GM18520 (cell line): ENCODE measurements around the gene ERG.

ENCODE experiments used
- ATAC-seq: cut with Tn5 transposase; IDR thresholded peaks from one replicate; pipeline ENCODE4 v1.9.1; 2021; ENCODE audit not compliant: unreplicated experiment

The ERG gene

DNA sequence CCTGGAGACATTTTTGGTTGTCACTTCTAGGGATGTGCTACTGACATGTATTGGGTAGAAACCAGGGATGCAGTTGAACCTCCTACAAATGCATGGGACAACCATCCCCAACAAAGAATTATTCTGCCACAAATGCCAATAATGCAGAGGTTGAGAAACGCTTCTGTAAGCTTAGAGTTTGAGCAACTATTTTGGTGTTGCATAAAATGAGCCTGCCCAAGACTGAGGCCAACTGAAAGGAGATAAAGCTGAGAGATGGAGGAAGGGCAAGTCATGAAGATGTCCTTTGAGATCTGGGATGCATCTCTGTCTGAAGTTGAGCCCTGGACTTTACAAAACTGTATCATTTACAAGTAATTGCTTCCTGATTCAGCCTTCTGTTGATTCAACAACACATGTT, 134.6 kb downstream of the ERG start:
- no peak for ATAC-seq

GRCh38 chr21:38361324-38361723, 137.0 kb downstream of the ERG start:
- no peak for ATAC-seq

DNA sequence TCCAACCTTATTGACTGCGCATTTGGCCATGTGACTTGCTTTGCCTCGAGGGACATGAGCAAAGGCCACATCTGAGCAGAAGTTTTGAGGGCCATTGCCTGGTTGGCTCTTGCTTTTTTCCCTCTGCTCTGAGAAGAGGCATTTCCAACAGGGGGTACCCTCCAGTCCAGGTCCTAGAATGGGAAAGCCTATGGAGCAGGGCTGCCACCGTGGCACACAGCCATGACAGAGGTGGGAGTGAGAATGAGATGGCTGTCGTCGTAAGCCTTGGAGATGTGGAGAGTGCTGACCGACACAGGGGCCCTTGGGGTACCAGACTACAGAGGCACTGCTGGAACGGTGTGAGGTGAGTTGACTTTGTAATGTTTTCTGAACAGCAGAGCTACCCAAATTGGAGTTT, 138.4 kb downstream of the ERG start:
- ATAC-seq: no peak

- no peak for ATAC-seq
These were observed 139.2 kb downstream of the ERG start for GRCh38 chr21:38359090-38359489.

DNA sequence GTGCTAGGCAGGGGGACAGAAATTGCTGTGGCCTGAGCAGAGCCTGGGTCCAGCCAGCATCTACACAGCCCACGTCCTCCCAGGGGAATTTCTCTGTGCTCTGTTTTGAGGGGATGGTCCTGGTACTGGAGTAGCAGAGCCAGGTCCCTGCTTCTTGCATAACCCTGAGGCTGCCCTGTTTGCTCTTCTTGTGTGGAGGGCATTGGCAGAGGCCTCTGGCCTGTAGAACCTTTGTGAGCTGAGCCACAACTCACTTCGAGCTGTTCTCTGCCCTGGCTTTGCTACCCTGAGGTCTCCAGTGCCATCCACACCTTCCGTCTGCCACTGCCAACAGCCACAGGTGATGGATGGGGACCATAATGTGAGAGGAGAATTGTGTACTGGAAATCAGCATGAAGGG, 139.6 kb downstream of the ERG start:
- no peak for ATAC-seq

DNA sequence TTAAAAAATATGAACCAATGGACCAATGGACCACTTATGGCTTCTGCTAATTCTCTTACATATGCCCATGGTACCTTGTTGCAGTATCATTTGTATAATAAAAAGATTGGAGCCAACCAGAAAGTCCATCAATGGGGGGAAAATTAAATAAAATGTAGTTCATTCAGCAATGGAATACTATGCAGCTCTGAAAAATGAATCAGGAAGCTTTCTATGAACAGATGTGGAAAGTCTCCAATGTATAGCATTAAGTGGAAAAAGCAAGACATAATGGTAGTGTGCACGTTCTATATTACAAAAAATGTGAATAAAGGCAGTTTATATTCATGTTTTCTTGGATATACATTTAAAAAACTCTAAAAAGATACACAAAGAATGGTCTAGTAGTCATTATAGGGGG, 140.2 kb downstream of the ERG start:
- no peak for ATAC-seq

DNA sequence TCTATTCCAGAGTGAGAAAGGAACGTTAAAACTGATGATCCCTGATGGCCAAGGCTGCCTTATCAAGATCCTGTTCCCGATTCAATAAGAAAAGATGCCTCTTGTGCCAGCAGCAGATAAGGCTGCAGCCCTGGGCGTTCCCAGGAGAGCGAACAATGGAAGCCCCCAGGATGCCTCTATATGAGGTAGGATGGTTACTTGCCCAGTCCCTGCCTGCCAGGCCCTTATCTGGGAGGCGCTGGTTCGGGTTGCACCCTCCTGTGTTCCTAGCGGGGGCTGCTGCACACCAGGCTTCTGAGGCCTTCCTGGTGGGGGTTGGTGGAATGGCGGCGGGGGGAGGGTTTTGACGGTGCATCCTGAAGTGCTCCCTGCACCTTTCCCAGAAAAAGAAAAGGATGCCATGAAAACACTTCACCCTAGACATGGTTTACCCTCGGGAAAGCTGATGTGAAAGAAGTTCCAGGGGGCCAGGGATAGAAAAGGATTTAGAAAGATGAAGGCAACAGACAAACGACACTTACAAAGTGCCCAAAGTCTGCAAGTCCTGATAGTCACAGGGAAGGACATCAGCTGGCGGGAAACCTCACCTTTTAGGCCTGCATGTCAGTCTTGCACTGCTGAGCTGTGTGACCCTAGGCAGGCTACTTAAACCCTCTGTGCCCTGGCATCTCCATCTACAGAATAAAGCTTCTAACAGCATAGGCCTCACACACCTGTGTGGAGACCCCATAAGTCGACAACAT, 141.2 kb downstream of the ERG start:
- ATAC-seq: no peak

DNA sequence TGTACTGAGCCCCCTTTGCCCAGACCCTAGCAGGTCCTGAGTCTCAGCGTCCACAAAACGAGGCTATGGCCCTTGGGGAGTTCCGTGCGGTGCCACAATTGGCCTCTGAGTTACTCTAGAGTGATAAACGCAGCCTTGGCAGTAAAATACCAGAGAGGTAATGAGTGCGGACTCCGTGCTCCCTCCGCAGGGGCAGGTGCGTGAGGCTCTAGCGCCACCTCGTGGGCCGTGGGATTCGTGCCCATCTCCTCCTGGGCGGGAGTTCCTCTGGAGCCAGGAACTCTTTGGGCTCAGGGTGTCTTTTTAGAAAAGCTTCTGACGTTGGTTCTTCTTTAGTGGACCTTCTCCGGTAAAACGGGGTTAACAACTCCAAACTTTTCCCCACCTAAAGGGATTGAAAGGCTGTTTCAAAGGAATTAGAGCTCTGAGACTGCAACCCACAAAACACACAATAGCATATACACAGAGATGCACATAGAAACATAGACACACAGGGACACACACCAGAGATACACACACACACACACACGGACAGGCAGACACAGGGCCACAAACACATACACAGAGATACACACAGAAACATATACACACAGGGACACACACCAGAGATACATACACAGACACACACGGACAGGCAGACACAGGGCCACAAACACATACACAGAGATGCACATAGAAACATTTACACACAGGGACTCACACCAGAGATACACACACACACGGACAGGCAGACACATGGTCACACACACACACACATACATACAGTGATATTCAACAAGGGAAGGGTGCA, 142.1 kb downstream of the ERG start:
- ATAC-seq: no peak

GRCh38 chr21:38355353-38355752, 142.9 kb downstream of the ERG start:
- ATAC-seq: no peak

- ATAC-seq: no peak
These were observed 143.5 kb downstream of the ERG start for GRCh38 chr21:38354746-38355145.

DNA sequence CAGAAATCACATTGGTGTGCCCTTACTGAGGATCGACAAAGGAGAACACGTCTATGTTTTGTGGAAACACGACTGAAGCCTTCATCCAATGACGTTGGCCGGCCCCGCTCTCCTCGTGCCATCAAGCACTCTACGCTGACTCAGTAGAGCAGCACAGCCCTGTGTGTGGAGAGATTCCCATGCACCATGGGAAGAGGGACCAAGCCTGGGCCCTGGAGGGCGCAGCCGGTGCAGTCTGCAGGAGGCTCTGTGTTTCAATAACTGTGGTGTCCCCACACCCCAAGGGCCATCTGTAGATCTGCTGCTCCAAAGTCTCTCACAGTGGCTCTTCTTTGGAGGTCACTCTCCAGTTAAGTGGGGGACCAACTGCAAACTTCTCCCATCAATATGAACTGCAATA, 144.0 kb downstream of the ERG start:
- no peak for ATAC-seq

GRCh38 chr21:38352536-38353219, 145.6 kb downstream of the ERG start:
- no peak for ATAC-seq

DNA sequence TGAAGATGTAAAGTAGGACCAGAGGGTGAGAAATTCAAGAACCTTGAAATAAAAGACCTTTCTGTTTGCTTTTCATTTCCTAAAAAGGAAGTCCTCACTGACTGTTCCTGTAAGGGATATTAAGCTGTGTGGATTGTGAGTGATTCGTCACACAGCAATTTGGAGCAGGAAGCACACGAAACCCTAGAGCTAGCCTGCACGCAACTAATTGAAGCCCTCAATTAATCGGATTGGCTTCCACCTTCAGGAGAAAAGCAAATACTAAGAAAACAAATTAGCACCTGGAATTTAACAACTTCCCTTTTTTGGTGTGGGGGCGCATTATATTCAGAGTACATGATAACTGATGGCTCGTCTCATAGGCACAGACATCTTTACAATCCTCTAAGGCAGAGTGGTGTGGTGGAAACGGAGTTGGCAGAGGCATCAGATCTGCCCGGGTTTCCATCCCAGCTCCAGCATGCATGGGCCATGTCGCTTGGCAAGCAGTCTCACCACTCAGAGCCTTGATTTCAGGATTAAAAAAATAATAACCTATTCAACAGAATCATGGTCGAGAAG, 146.2 kb downstream of the ERG start:
- ATAC-seq: no peak

DNA sequence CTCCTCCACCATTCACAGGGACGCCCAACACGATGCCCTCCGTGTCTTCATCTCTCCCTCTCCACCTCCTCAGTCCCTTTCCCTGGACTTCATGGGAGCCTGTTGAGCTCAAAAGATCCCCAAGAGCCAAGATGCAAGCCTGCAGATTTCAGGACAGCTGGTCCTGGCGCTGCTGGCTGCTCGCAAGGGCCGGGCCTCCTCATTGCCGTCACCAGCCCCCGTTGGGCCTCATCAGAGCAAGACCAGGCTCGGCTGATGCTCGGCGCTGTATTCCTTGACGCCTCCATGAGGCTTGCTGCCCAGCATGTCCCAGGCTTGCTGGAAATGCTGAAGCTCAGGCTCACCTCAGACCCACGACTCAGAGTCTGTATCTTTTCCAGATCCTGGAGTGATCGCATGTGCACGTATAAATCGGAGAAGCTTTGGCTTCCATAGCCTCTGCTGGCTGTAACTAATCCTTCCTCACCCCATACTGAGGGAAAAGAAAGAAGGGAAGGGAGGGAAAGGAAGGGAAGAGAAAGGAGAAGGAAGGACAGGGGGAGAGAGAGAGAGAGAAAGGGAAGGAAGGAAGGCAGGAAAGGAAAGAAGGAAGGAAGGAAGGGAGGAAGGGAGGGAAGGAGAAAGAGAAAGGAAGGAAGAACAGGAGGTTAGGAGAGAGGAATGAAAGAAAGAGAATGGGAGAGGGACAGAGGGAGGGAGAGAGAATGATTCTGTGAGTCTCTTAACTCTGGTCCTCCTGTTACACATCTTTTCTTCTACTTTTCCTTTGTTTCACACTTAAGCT, 146.9 kb downstream of the ERG start:
- ATAC-seq: no peak

GRCh38 chr21:38350684-38351083, 147.6 kb downstream of the ERG start:
- no peak for ATAC-seq

- no peak for ATAC-seq
These were observed 148.3 kb downstream of the ERG start for GRCh38 chr21:38349977-38350376.

DNA sequence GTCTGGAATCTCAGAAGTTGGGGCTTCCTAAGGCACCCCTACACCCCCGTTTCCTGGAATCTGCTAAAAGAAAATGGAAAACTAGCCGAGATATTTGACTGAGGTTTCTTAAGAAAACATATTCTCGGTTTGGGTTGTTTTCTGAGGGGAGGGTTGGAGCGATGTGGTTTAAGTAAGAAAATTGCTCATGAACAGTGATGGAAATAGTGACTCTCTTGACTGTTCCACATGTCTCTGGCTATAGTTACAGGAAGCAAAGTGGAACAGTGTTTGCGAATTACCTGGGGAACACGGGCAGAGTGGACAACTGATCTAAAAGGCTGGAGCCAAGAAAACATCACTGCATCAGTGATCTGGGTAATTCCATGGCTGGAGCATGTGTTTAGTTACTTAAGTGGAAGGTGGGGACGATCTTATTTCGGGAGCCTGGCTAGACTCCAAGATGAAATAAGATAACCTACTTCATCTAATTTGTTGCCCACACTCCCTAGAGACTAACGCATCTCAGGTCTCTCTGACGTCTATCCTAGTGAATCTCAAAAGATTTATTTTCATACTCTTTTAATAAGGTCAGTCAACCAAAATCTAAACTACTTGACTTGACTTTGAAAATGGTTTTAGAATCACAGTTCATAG, 149.0 kb downstream of the ERG start:
- ATAC-seq: no peak

GRCh38 chr21:38346286-38346685, 152.0 kb downstream of the ERG start:
- ATAC-seq: no peak

DNA sequence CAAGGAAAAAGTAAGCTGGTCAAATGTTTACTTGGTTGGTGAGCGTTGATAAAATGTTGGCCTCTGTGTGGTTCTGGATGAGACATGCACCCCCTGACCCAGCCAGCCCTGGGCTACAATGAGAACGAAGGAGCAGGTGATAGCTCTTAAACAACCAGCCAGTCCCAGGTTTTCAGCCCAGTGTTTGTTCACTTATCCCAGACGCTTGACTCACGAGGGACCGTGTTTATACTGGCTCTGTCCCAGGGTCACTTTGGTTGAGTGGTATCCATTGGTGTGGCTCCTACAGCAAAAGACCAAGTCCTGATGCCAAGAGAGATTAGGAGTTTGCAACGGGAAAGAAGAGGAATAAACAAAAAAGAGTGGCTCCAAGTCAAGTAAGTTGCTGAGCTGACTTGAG, 154.6 kb downstream of the ERG start:
- ATAC-seq: no peak

DNA sequence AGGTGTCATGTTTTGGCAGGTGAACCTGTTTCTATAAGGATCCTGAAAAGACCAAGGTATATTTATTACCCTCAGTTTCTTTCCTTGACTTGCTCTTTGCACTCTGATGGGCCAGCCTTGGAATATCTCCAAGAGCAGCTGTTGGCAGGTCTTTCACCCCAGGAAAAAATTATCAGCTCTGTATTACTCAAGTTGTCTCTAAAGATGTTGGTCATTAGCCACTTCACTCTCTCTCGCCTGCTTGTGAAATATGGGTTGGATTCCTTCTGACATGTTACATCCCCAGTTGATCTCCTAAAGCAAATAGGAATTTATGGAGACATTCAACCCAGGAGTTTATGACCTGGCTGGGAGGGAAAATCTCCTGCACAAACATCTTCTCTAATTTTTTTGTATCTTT, 155.5 kb downstream of the ERG start:
- no peak for ATAC-seq
